B cell (primary cell): ENCODE measurements around the gene PEX11G. TPM values are rescaled to one million over a fixed set of nuclear protein-coding genes. Genes with fewer than 3 reads are reported as not detected.

ENCODE experiments used
- ATAC-seq: fragments of 200-7000 bp; cut with Tn5 transposase; one replicate; pipeline ENCODE4 v1.10.0; 2021; ENCODE audit warnings: low read depth, mild to moderate bottlenecking, moderate number of reproducible peaks, moderate library complexity
- CTCF ChIA-PET: fragments of 350-600 bp; sonication (Branson Sonifier 250); formaldehyde crosslinking; loops from one replicate; lab custom pipeline; 2021; ENCODE audit warnings: antibody characterized with exemption, inconsistent platforms; lab: Charles Lee
- POLR2A ChIA-PET: fragments of 350-600 bp; sonication (Branson Sonifier 250); formaldehyde crosslinking; loops from one replicate; lab custom pipeline; 2021; ENCODE audit warnings: antibody characterized with exemption; lab: Charles Lee
- DNase-seq: peaks from one replicate; pipeline ENCODE4 v3.0.0; 2013
- H2AFZ ChIP-seq: 2 replicates; pipeline ENCODE4 v1.6.1; 2012; ENCODE audit warnings: mild to moderate bottlenecking, low read depth, low read length; ENCODE audit not compliant: insufficient read depth, poor library complexity, severe bottlenecking
- H3K27ac ChIP-seq, 2 donors: 1 replicate in 1 of 2; 2 replicates in 1 of 2; pipeline ENCODE4 v1.5.1; 2012 to 2013; ENCODE audit warnings: low read length in 2 of 2, mild to moderate bottlenecking in 2 of 2, moderate library complexity in 1 of 2
- H3K27me3 ChIP-seq, 4 experiments: fragments of 200-600 bp in 1 of 4; sonication (generic) in 1 of 4; replicated peaks in 1 of 4; 1 replicate in 2 of 4; 2 replicates in 2 of 4; pipeline versions ENCODE4 v1.6.1 to v1.7.0; 2013 to 2016; ENCODE audit warnings: low read length in 3 of 4, mild to moderate bottlenecking in 2 of 4, mixed read lengths in 1 of 4, moderate library complexity in 1 of 4; ENCODE audit not compliant: insufficient read depth in 4 of 4, control insufficient read depth in 3 of 4; ENCODE audit errors: control extremely low read depth in 1 of 4
- H3K36me3 ChIP-seq, 2 experiments: replicated peaks in 1 of 2; 1 replicate in 1 of 2; 2 replicates in 1 of 2; pipeline versions ENCODE4 v1.6.1 to v1.7.1; 2013; ENCODE audit warnings: low read length in 1 of 2; ENCODE audit not compliant: insufficient read depth in 2 of 2, control insufficient read depth in 1 of 2; ENCODE audit errors: control extremely low read depth in 1 of 2, extremely low read depth in 1 of 2
- H3K4me1 ChIP-seq, 2 donors: fragments of 200-600 bp in 1 of 2; sonication (generic) in 1 of 2; 1 replicate in 1 of 2; 2 replicates in 1 of 2; pipeline versions ENCODE4 v1.5.1 to v1.6.1; 2013 to 2017; ENCODE audit warnings: low read length in 2 of 2; ENCODE audit not compliant: control insufficient read depth in 2 of 2, insufficient read depth in 2 of 2
- H3K4me2 ChIP-seq: replicated peaks from 2 replicates; pipeline ENCODE3; 2012; ENCODE audit warnings: mild to moderate bottlenecking, low read depth, low read length; ENCODE audit not compliant: poor library complexity, severe bottlenecking
- H3K4me3 ChIP-seq, 5 experiments: fragments of 200-600 bp in 1 of 5; sonication (generic) in 1 of 5; 1 replicate in 3 of 5; 2 replicates in 2 of 5; pipeline versions ENCODE4 v1.5.1 to v1.7.0; 2011 to 2016; ENCODE audit warnings: low read length in 4 of 5, mild to moderate bottlenecking in 4 of 5, low read depth in 2 of 5, control low read depth in 1 of 5, moderate library complexity in 1 of 5; ENCODE audit not compliant: insufficient read depth in 1 of 5; ENCODE audit errors: control extremely low read depth in 1 of 5, extremely low read depth in 1 of 5
- H3K79me2 ChIP-seq: fragments of 200-600 bp; sonication (generic); one replicate; pipeline ENCODE4 v1.6.0; 2016; ENCODE audit warnings: low read length; ENCODE audit not compliant: control insufficient read depth, insufficient read depth
- H3K9ac ChIP-seq: fragments of 200-600 bp; sonication (generic); 2 replicates; pipeline ENCODE4 v1.6.1; 2017; ENCODE audit warnings: mild to moderate bottlenecking, low read length, moderate library complexity
- H3K9me3 ChIP-seq, 3 donors: one replicate each; pipeline versions ENCODE4 v1.6.1 to v1.7.1; 2013; ENCODE audit warnings: low read length in 2 of 3; ENCODE audit not compliant: control insufficient read depth in 2 of 3, insufficient read depth in 1 of 3; ENCODE audit errors: control extremely low read depth in 1 of 3
- H4K20me1 ChIP-seq: 2 replicates; pipeline ENCODE4 v1.6.0; 2012; ENCODE audit warnings: mild to moderate bottlenecking, low read length; ENCODE audit not compliant: insufficient read depth, control insufficient read depth, poor library complexity, severe bottlenecking
- H3K27ac Mint-ChIP-seq: one replicate; pipeline ENCODE4 v1.8.0; 2021; ENCODE audit warnings: mixed read lengths
- H3K27me3 Mint-ChIP-seq: one replicate; pipeline ENCODE4 v1.8.0; 2021; ENCODE audit warnings: mixed read lengths
- H3K4me1 Mint-ChIP-seq: one replicate; pipeline ENCODE4 v1.8.0; 2021; ENCODE audit warnings: mixed read lengths
- H3K4me3 Mint-ChIP-seq: one replicate; pipeline ENCODE4 v1.8.0; 2021; ENCODE audit warnings: mixed read lengths
- H3K9me3 Mint-ChIP-seq: one replicate; pipeline ENCODE4 v1.8.0; 2022; ENCODE audit warnings: mixed read lengths; ENCODE audit not compliant: insufficient read depth
- EZH2 ChIP-seq: IDR thresholded peaks from 2 replicates; pipeline ENCODE4 v1.6.1; 2012; ENCODE audit warnings: borderline replicate concordance, low read depth, mild to moderate bottlenecking, moderate library complexity, low read length; ENCODE audit not compliant: insufficient read depth, poor library complexity, severe bottlenecking
- WGBS: methylation state at CpG from one replicate; pipeline ENCODE4 v1.1.5; 2013; ENCODE audit warnings: missing lambda C conversion rate; ENCODE audit not compliant: insufficient coverage; 5-methylcytosine and 5-hydroxymethylcytosine counted together
- intact Hi-C: fragments of 100-400 bp; cut with micrococcal nuclease; formaldehyde crosslinking; loops from one replicate; pipeline ENCODE4 v1.10.0; 2022
- polyA plus RNA-seq: library from polyadenylated mRNA; depleted of rRNA; stranded (reverse); fragments of >200 nt; gene quantifications from 2 replicates; pipeline ENCODE4 v1.2.3, GENCODE V29; 2012
- total RNA-seq, 2 donors: library from RNA; stranded (reverse); fragments of 120-200 nt in 1 of 2; gene quantifications; 1 replicate in 1 of 2; 2 replicates in 1 of 2; pipeline versions ENCODE4 v1.2.3 to v1.2.4, GENCODE V29; 2013 to 2022
- TF ChIP-seq, protein P1 (sequence below): fragments of 200-600 bp; IDR thresholded peaks from one replicate; pipeline ENCODE4 v1.8.0; 2022; ENCODE audit warnings: antibody characterized with exemption, mild to moderate bottlenecking

PEX11G gene
- total and polyA plus RNA-seq, 2 donors (not counting 1 experiment from before 2014, with no cell fraction given), result 0.40 to 0.62 TPM

DNA sequence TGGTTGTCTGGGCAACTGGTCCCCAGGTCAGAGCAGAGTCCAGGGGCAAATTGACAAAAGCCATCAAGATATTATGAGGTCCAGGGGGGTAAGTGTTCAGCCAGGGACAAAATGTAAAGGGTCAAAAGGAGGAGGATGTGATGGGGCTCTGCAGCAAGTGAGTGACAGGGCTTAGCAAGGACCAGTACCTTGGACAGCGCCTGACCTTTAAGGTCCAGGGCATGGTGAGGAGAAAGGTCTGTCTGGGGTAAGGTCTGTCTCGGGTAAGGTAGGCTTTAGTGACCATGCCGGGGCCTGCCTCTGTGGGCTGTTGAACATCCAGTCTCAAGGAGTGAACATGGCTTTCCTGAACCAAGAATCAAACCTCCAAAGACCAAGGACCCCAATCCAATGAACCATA, 20.8 kb upstream of the PEX11G start:
- no peak for ATAC-seq
- H4K20me1 ChIP-seq, result no peaks in the 10 kb centered on the region
- H3K4me2 ChIP-seq, result no peak overlapping the region
- Mint-ChIP-seq H3K27me3 (peaks cover 32% of the 10 kb centered on the region), H3K4me1 (peaks cover 12% of the 10 kb centered on the region), H3K4me3 (no peak overlapping the region), H3K9me3 (no peaks in the 10 kb centered on the region), H3K27ac (no peak overlapping the region)
- peaks cover 0 to 13% (median 0%) of the 10 kb centered on the region in 3 donors for H3K9me3 ChIP-seq
- no peak overlapping the region for H3K4me3 ChIP-seq
- no peak overlapping the region for H3K27ac ChIP-seq
- peaks cover 12% of the 10 kb centered on the region in 2 donors for H3K4me1 ChIP-seq
- ChIA-PET CTCF (no interaction called here), POLR2A (no interaction called here)
- H2AFZ ChIP-seq, result no peak overlapping the region
- intact Hi-C loops, result no loop called here
- H3K27me3 ChIP-seq, result peaks cover 0 to 33% (median 10%) of the 10 kb centered on the region in 4 experiments
- H3K9ac ChIP-seq, result no peak overlapping the region
- no peaks in the 10 kb centered on the region for H3K79me2 ChIP-seq
- TF ChIP-seq EZH2, result no peak
- TF ChIP-seq, protein P1, sequence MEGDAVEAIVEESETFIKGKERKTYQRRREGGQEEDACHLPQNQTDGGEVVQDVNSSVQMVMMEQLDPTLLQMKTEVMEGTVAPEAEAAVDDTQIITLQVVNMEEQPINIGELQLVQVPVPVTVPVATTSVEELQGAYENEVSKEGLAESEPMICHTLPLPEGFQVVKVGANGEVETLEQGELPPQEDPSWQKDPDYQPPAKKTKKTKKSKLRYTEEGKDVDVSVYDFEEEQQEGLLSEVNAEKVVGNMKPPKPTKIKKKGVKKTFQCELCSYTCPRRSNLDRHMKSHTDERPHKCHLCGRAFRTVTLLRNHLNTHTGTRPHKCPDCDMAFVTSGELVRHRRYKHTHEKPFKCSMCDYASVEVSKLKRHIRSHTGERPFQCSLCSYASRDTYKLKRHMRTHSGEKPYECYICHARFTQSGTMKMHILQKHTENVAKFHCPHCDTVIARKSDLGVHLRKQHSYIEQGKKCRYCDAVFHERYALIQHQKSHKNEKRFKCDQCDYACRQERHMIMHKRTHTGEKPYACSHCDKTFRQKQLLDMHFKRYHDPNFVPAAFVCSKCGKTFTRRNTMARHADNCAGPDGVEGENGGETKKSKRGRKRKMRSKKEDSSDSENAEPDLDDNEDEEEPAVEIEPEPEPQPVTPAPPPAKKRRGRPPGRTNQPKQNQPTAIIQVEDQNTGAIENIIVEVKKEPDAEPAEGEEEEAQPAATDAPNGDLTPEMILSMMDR, result no peak
- DNase-seq, result no peak
- H3K36me3 ChIP-seq, result no peaks in the 10 kb centered on the region
- WGBS, result 30% methylated on average over 1 of the region's 3 CpGs

DNA sequence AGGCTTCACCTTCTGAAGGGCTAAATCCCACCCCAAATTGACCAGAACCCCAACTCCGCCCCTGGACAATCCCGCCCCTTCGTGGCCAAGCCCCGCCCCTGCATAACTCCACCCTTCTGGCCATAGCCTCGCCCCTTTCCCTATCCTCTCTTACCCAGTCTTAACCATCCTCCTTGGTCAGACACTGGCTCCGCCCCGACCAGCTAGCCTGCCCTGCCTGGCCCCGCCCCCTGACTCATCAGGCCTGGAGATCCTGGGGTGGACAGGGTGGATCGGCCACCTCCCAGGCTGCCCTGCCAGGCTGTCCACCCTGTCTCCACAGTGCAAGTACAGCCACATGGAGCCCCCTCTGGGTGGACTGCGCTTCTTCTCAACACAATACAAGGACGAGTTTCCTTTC, 19.0 kb upstream of the PEX11G start:
- H3K27me3 Mint-ChIP-seq, result peaks cover 32% of the 10 kb centered on the region
- no peak overlapping the region for H3K4me3 ChIP-seq
- POLR2A ChIA-PET, result no interaction called here
- no peak overlapping the region for H2AFZ ChIP-seq
- TF ChIP-seq, protein P1, result no peak
- TF ChIP-seq EZH2, result no peak
- no peaks in the 10 kb centered on the region for H3K79me2 ChIP-seq
- no peaks in the 10 kb centered on the region for H4K20me1 ChIP-seq
- WGBS, result 61% methylated on average over 9 of the region's 11 CpGs
- no peaks in the 10 kb centered on the region for H3K9me3 Mint-ChIP-seq
- peaks cover 12% of the 10 kb centered on the region for H3K4me1 Mint-ChIP-seq
- H3K9me3 ChIP-seq, result peaks cover 0 to 13% (median 0%) of the 10 kb centered on the region in 3 donors
- H3K4me1 ChIP-seq, result peaks cover 12% of the 10 kb centered on the region in 2 donors
- intact Hi-C loops, result no loop called here
- DNase-seq (no peak), ATAC-seq (no peak)
- CTCF ChIA-PET, result no interaction called here
- H3K9ac ChIP-seq, result no peak overlapping the region
- H3K4me2 ChIP-seq, result no peak overlapping the region
- H3K36me3 ChIP-seq, result no peaks in the 10 kb centered on the region
- no peak overlapping the region for H3K27ac Mint-ChIP-seq
- H3K4me3 Mint-ChIP-seq, result no peak overlapping the region
- peaks cover 0 to 45% (median 15%) of the 10 kb centered on the region in 4 experiments for H3K27me3 ChIP-seq
- no peak overlapping the region for H3K27ac ChIP-seq
